HEK293 (cell line): ENCODE data around the gene PRSS8.

Experiments
- ATF2 ChIP-seq: fragments of 450-650 bp; formaldehyde crosslinking; IDR thresholded peaks from 2 replicates; pipeline ENCODE4 v1.5.1; 2016; ENCODE audit warnings: missing biosample characterization, missing genetic modification characterization, low read depth
- GLIS2 ChIP-seq: fragments of 450-650 bp; formaldehyde crosslinking; IDR thresholded peaks from 2 replicates; pipeline ENCODE4 v1.5.1; 2016; ENCODE audit warnings: missing biosample characterization, missing genetic modification characterization
- MZF1 ChIP-seq: fragments of 450-650 bp; formaldehyde crosslinking; IDR thresholded peaks from 2 replicates; pipeline ENCODE4 v1.5.1; 2017; ENCODE audit warnings: missing biosample characterization, missing genetic modification characterization, borderline replicate concordance
- PRDM4 ChIP-seq: fragments of 450-650 bp; formaldehyde crosslinking; IDR thresholded peaks from 2 replicates; pipeline ENCODE4 v1.5.1; 2017; ENCODE audit warnings: missing biosample characterization, missing genetic modification characterization
- SP2 ChIP-seq: fragments of 450-650 bp; formaldehyde crosslinking; IDR thresholded peaks from 2 replicates; pipeline ENCODE4 v1.5.1; 2016; ENCODE audit warnings: missing biosample characterization, missing genetic modification characterization
- SP3 ChIP-seq: fragments of 450-650 bp; formaldehyde crosslinking; IDR thresholded peaks from 2 replicates; pipeline ENCODE4 v1.5.1; 2016; ENCODE audit warnings: missing biosample characterization, missing genetic modification characterization
- ZBTB17 ChIP-seq: fragments of 450-650 bp; formaldehyde crosslinking; IDR thresholded peaks from 2 replicates; pipeline ENCODE4 v1.5.1; 2016; ENCODE audit warnings: missing biosample characterization, missing genetic modification characterization
- ZBTB8A ChIP-seq: fragments of 450-650 bp; formaldehyde crosslinking; IDR thresholded peaks from 2 replicates; pipeline ENCODE4 v1.5.1; 2016; ENCODE audit warnings: missing biosample characterization, missing genetic modification characterization
- ZEB2 ChIP-seq: fragments of 450-650 bp; formaldehyde crosslinking; IDR thresholded peaks from 2 replicates; pipeline ENCODE4 v1.5.1; 2016; ENCODE audit warnings: missing biosample characterization, missing genetic modification characterization
- ZNF112 ChIP-seq: fragments of 450-650 bp; formaldehyde crosslinking; IDR thresholded peaks from 2 replicates; pipeline ENCODE4 v1.5.0; 2017; ENCODE audit warnings: missing biosample characterization, missing genetic modification characterization
- ZNF221 ChIP-seq: fragments of 450-650 bp; formaldehyde crosslinking; IDR thresholded peaks from 2 replicates; pipeline ENCODE4 v1.5.1; 2017; ENCODE audit warnings: missing biosample characterization, missing genetic modification characterization, borderline replicate concordance
- ZNF449 ChIP-seq: fragments of 450-650 bp; formaldehyde crosslinking; IDR thresholded peaks from 2 replicates; pipeline ENCODE4 v1.5.1; 2017; ENCODE audit warnings: missing biosample characterization, mild to moderate bottlenecking, missing genetic modification characterization, moderate library complexity
- ZNF561 ChIP-seq: fragments of 450-650 bp; IDR thresholded peaks from 2 replicates; pipeline ENCODE4 v1.5.1; 2018; ENCODE audit warnings: missing biosample characterization, missing genetic modification characterization, borderline replicate concordance
- ZNF600 ChIP-seq: fragments of 450-650 bp; formaldehyde crosslinking; IDR thresholded peaks from 2 replicates; pipeline ENCODE4 v1.5.1; 2016; ENCODE audit warnings: missing biosample characterization, missing genetic modification characterization
- ZNF791 ChIP-seq: fragments of 450-650 bp; formaldehyde crosslinking; IDR thresholded peaks from 2 replicates; pipeline ENCODE4 v1.5.1; 2016; ENCODE audit warnings: missing biosample characterization, missing genetic modification characterization
- ZSCAN5A ChIP-seq: fragments of 450-650 bp; formaldehyde crosslinking; IDR thresholded peaks from 2 replicates; pipeline ENCODE4 v1.5.1; 2016; ENCODE audit warnings: missing biosample characterization, missing genetic modification characterization
- TF ChIP-seq, protein P1 (sequence below): fragments of 450-650 bp; formaldehyde crosslinking; optimal IDR thresholded peaks from 2 replicates; pipeline ENCODE3; 2016; ENCODE audit warnings: missing biosample characterization, mild to moderate bottlenecking, missing genetic modification characterization
- TF ChIP-seq, protein P2 (sequence below): fragments of 450-650 bp; formaldehyde crosslinking; IDR thresholded peaks from 2 replicates; pipeline ENCODE4 v1.5.1; 2016; ENCODE audit warnings: missing biosample characterization, missing genetic modification characterization
- TF ChIP-seq, protein P3 (sequence below): fragments of 450-650 bp; formaldehyde crosslinking; IDR thresholded peaks from 2 replicates; pipeline ENCODE4 v1.5.1; 2017; ENCODE audit warnings: missing biosample characterization, missing genetic modification characterization
- TF ChIP-seq, protein P4 (sequence below): fragments of 450-650 bp; formaldehyde crosslinking; IDR thresholded peaks from 2 replicates; pipeline ENCODE4 v1.5.1; 2016; ENCODE audit warnings: missing biosample characterization, missing genetic modification characterization
- TF ChIP-seq, protein P5 (sequence below): fragments of 450-650 bp; formaldehyde crosslinking; IDR thresholded peaks from 2 replicates; pipeline ENCODE4 v1.5.1; 2016; ENCODE audit warnings: missing biosample characterization, missing genetic modification characterization, low read depth

PRSS8 gene

GRCh38 chr16:31108035-31108793 lies 27.3 kb downstream of the PRSS8 start, which contains the start of gene BCKDK (continued):
- TF ChIP-seq PRDM4 (tag by site-specific recombination) (no peak), ZSCAN5A (0 out of 2 replicates have a peak, but pooled peaks have one; percentile 30), ZNF600 (0 out of 2 replicates have a peak, but pooled peaks have one; percentile 19), ZNF791 (tag by site-specific recombination) (no peak), ZNF221 (tag by site-specific recombination) (no peak), ZNF112 (no peak), ZBTB17 (tag by site-specific recombination) (peak; percentile 81), ZBTB8A (tag by site-specific recombination) (peak; percentile 100), ZNF561 (peak; percentile 83; the same call in 1 of the 2 replicates), SP2 (tag by site-specific recombination) (peak; percentile 57), MZF1 (tag by site-specific recombination) (no peak), ZNF449 (tag by site-specific recombination) (peak; percentile 90), GLIS2 (tag by site-specific recombination) (peak; percentile 94), SP3 (tag by site-specific recombination) (peak; percentile 88), ZEB2 (tag by site-specific recombination) (0 out of 2 replicates have a peak, but pooled peaks have one; percentile 24), ATF2 (no peak)
- TF ChIP-seq, protein P1, sequence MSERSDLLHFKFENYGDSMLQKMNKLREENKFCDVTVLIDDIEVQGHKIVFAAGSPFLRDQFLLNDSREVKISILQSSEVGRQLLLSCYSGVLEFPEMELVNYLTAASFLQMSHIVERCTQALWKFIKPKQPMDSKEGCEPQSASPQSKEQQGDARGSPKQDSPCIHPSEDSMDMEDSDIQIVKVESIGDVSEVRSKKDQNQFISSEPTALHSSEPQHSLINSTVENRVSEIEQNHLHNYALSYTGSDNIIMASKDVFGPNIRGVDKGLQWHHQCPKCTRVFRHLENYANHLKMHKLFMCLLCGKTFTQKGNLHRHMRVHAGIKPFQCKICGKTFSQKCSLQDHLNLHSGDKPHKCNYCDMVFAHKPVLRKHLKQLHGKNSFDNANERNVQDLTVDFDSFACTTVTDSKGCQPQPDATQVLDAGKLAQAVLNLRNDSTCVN (tag by site-specific recombination) = peak; percentile 81
- TF ChIP-seq, protein P2, sequence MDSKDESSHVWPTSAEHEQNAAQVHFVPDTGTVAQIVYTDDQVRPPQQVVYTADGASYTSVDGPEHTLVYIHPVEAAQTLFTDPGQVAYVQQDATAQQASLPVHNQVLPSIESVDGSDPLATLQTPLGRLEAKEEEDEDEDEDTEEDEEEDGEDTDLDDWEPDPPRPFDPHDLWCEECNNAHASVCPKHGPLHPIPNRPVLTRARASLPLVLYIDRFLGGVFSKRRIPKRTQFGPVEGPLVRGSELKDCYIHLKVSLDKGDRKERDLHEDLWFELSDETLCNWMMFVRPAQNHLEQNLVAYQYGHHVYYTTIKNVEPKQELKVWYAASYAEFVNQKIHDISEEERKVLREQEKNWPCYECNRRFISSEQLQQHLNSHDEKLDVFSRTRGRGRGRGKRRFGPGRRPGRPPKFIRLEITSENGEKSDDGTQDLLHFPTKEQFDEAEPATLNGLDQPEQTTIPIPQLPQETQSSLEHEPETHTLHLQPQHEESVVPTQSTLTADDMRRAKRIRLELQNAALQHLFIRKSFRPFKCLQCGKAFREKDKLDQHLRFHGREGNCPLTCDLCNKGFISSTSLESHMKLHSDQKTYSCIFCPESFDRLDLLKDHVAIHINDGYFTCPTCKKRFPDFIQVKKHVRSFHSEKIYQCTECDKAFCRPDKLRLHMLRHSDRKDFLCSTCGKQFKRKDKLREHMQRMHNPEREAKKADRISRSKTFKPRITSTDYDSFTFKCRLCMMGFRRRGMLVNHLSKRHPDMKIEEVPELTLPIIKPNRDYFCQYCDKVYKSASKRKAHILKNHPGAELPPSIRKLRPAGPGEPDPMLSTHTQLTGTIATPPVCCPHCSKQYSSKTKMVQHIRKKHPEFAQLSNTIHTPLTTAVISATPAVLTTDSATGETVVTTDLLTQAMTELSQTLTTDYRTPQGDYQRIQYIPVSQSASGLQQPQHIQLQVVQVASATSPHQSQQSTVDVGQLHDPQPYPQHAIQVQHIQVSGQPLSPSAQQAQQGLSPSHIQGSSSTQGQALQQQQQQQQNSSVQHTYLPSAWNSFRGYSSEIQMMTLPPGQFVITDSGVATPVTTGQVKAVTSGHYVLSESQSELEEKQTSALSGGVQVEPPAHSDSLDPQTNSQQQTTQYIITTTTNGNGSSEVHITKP (tag by site-specific recombination) = peak; percentile 97
- TF ChIP-seq, protein P3, sequence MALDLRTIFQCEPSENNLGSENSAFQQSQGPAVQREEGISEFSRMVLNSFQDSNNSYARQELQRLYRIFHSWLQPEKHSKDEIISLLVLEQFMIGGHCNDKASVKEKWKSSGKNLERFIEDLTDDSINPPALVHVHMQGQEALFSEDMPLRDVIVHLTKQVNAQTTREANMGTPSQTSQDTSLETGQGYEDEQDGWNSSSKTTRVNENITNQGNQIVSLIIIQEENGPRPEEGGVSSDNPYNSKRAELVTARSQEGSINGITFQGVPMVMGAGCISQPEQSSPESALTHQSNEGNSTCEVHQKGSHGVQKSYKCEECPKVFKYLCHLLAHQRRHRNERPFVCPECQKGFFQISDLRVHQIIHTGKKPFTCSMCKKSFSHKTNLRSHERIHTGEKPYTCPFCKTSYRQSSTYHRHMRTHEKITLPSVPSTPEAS = no peak
- TF ChIP-seq, protein P4, sequence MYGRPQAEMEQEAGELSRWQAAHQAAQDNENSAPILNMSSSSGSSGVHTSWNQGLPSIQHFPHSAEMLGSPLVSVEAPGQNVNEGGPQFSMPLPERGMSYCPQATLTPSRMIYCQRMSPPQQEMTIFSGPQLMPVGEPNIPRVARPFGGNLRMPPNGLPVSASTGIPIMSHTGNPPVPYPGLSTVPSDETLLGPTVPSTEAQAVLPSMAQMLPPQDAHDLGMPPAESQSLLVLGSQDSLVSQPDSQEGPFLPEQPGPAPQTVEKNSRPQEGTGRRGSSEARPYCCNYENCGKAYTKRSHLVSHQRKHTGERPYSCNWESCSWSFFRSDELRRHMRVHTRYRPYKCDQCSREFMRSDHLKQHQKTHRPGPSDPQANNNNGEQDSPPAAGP (tag by site-specific recombination) = peak; percentile 34; the same call in 1 of the 2 replicates
- TF ChIP-seq, protein P5, sequence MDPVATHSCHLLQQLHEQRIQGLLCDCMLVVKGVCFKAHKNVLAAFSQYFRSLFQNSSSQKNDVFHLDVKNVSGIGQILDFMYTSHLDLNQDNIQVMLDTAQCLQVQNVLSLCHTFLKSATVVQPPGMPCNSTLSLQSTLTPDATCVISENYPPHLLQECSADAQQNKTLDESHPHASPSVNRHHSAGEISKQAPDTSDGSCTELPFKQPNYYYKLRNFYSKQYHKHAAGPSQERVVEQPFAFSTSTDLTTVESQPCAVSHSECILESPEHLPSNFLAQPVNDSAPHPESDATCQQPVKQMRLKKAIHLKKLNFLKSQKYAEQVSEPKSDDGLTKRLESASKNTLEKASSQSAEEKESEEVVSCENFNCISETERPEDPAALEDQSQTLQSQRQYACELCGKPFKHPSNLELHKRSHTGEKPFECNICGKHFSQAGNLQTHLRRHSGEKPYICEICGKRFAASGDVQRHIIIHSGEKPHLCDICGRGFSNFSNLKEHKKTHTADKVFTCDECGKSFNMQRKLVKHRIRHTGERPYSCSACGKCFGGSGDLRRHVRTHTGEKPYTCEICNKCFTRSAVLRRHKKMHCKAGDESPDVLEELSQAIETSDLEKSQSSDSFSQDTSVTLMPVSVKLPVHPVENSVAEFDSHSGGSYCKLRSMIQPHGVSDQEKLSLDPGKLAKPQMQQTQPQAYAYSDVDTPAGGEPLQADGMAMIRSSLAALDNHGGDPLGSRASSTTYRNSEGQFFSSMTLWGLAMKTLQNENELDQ (tag by site-specific recombination) = no peak
